Naive thymus-derived CD4-positive, alpha-beta T cell (primary cell): ENCODE data around the gene IL21R. TPM values are rescaled to one million over a fixed set of nuclear protein-coding genes. Genes with fewer than 3 reads are reported as not detected.

Experiments
- ATAC-seq: fragments of 150-1000 bp; cut with Tn5 transposase; 2 replicates; pipeline ENCODE4 v1.10.0; 2021; ENCODE audit warnings: mild to moderate bottlenecking, moderate library complexity
- CTCF ChIA-PET: fragments of 350-600 bp; sonication (Branson Sonifier 250); formaldehyde crosslinking; loops from one replicate; lab custom pipeline; 2021; ENCODE audit warnings: antibody characterized with exemption; lab: Charles Lee
- POLR2A ChIA-PET: fragments of 350-600 bp; sonication (Branson Sonifier 250); formaldehyde crosslinking; loops from one replicate; lab custom pipeline; 2021; ENCODE audit warnings: antibody characterized with exemption, inconsistent platforms; lab: Charles Lee
- DNase-seq, 9 donors: peaks; one replicate each; pipeline versions ENCODE4 v3.0.0 to v3.0.0-alpha.2; 2020 to 2022; ENCODE audit warnings: mixed read lengths in 1 of 9
- H3K27ac ChIP-seq: one replicate; pipeline ENCODE4 v1.7.0; 2013; ENCODE audit warnings: mild to moderate bottlenecking, low read depth, low read length, moderate library complexity
- H3K27me3 ChIP-seq, 2 donors: one replicate each; pipeline ENCODE4 v1.7.0; 2013; ENCODE audit warnings: low read length in 2 of 2, mild to moderate bottlenecking in 2 of 2, moderate library complexity in 2 of 2; ENCODE audit not compliant: control insufficient read depth in 2 of 2, insufficient read depth in 2 of 2
- H3K36me3 ChIP-seq, 3 experiments: 1 replicate in 2 of 3; 2 replicates in 1 of 3; pipeline ENCODE4 v1.7.0; 2013; ENCODE audit warnings: low read length in 3 of 3, mild to moderate bottlenecking in 3 of 3, moderate library complexity in 1 of 3; ENCODE audit not compliant: insufficient read depth in 3 of 3, control insufficient read depth in 2 of 3
- H3K4me1 ChIP-seq, 2 donors: one replicate each; pipeline ENCODE4 v1.7.0; 2013; ENCODE audit warnings: low read length in 2 of 2, mild to moderate bottlenecking in 2 of 2, moderate library complexity in 1 of 2; ENCODE audit not compliant: control insufficient read depth in 2 of 2, insufficient read depth in 2 of 2
- H3K4me3 ChIP-seq: 2 replicates; pipeline ENCODE4 v1.7.0; 2013; ENCODE audit warnings: mild to moderate bottlenecking, low read length
- H3K9me3 ChIP-seq, 3 experiments: 1 replicate in 2 of 3; 2 replicates in 1 of 3; pipeline ENCODE4 v1.7.0; 2013; ENCODE audit warnings: low read length in 3 of 3; ENCODE audit not compliant: control insufficient read depth in 2 of 3
- H3K27ac Mint-ChIP-seq, 9 donors: one replicate each; pipeline ENCODE4 v1.8.0; 2020 to 2022; ENCODE audit warnings: mixed read lengths in 9 of 9, mild to moderate bottlenecking in 8 of 9, moderate library complexity in 5 of 9, inconsistent platforms in 2 of 9
- H3K27me3 Mint-ChIP-seq, 5 donors: one replicate each; pipeline ENCODE4 v1.8.0; 2021 to 2022; ENCODE audit warnings: mixed read lengths in 5 of 5, mild to moderate bottlenecking in 1 of 5
- H3K36me3 Mint-ChIP-seq, 5 donors: one replicate each; pipeline ENCODE4 v1.8.0; 2020 to 2022; ENCODE audit warnings: mixed read lengths in 5 of 5, mild to moderate bottlenecking in 3 of 5, inconsistent platforms in 1 of 5
- H3K4me1 Mint-ChIP-seq, 7 donors: one replicate each; pipeline ENCODE4 v1.8.0; 2020 to 2022; ENCODE audit warnings: mixed read lengths in 7 of 7, mild to moderate bottlenecking in 3 of 7, inconsistent platforms in 1 of 7
- H3K4me3 Mint-ChIP-seq, 10 donors: one replicate each; pipeline ENCODE4 v1.8.0; 2020 to 2022; ENCODE audit warnings: mild to moderate bottlenecking in 10 of 10, mixed read lengths in 10 of 10, moderate library complexity in 6 of 10, inconsistent platforms in 2 of 10
- H3K9me3 Mint-ChIP-seq, 11 donors: one replicate each; pipeline ENCODE4 v1.8.0; 2020 to 2022; ENCODE audit warnings: mixed read lengths in 11 of 11, mild to moderate bottlenecking in 4 of 11, inconsistent platforms in 1 of 11, moderate library complexity in 1 of 11
- intact Hi-C, 2 donors: fragments of 100-400 bp; cut with micrococcal nuclease; formaldehyde crosslinking; loops; one replicate each; pipeline ENCODE4 v1.15.1; 2023
- polyA plus RNA-seq, 2 donors: library from polyadenylated mRNA; unstranded; fragments of 300-500 nt; fragmentation: Illumina TruSeq; gene quantifications; one replicate each; pipeline ENCODE4 v1.2.3, GENCODE V29; 2021
- total RNA-seq, 6 experiments: library from RNA in 5 of 6; stranded (reverse) in 5 of 6; gene quantifications; 1 replicate in 5 of 6; 2 replicates in 1 of 6; pipeline ENCODE4 v1.2.3 and lab custom pipeline; 2021 to 2026

The IL21R gene
- total and polyA plus RNA-seq, 7 experiments from 2014 or later, result 24.6 to 52.1 (median 37.1) TPM

GRCh38 chr16:27480761-27481160, 78.8 kb downstream of the IL21R start:
- H3K27ac ChIP-seq, result no peak overlapping the region

GRCh38 chr16:27481282-27481934, 79.4 kb downstream of the IL21R start:
- Mint-ChIP-seq H3K4me1 (no peaks in the 10 kb centered on the region), H3K27ac (peak overlapping the region in 2 of 9 donors; percentile 33 to 62), H3K9me3 (no peaks in the 10 kb centered on the region), H3K36me3 (peaks cover 30 to 67% (median 37%) of the 10 kb centered on the region in 5 donors), H3K27me3 (no peaks in the 10 kb centered on the region), H3K4me3 (no peak overlapping the region)
- intact Hi-C loops, result no loop called here
- POLR2A ChIA-PET, result interaction anchor here (0.6 kb wide), 1 partner anchor 396 kb away, joined by 3 read pairs; no protein-coding TSS in a partner anchor
- no peaks in the 10 kb centered on the region for H3K9me3 ChIP-seq
- H3K4me1 ChIP-seq, result no peaks in the 10 kb centered on the region
- H3K36me3 ChIP-seq, result peaks cover 7 to 89% (median 22%) of the 10 kb centered on the region in 3 experiments
- ATAC-seq (no peak), DNase-seq (no peak)
- CTCF ChIA-PET, result no interaction called here
- no peak overlapping the region for H3K27ac ChIP-seq
- no peak overlapping the region for H3K4me3 ChIP-seq
- H3K27me3 ChIP-seq, result no peaks in the 10 kb centered on the region

More at GRCh38 chr16:27480761-27481160, 78.8 kb downstream of the IL21R start:
- ATAC-seq, result no peak
- POLR2A ChIA-PET, result interaction anchor here (0.6 kb wide), 1 partner anchor 396 kb away, joined by 3 read pairs; no protein-coding TSS in a partner anchor
- H3K36me3 Mint-ChIP-seq, result peaks cover 27 to 71% (median 40%) of the 10 kb centered on the region in 5 donors
- no peaks in the 10 kb centered on the region for H3K27me3 Mint-ChIP-seq
- Histone ChIP-seq H3K4me3 (no peak overlapping the region), H3K36me3 (peaks cover 7 to 89% (median 23%) of the 10 kb centered on the region in 3 experiments), H3K27me3 (no peaks in the 10 kb centered on the region), H3K9me3 (no peaks in the 10 kb centered on the region), H3K4me1 (no peaks in the 10 kb centered on the region)
- no peaks in the 10 kb centered on the region for H3K9me3 Mint-ChIP-seq
- no peak for DNase-seq
- intact Hi-C loops, result no loop called here
- CTCF ChIA-PET, result no interaction called here
- no peak overlapping the region for H3K4me3 Mint-ChIP-seq
- no peaks in the 10 kb centered on the region for H3K4me1 Mint-ChIP-seq
- no peak overlapping the region for H3K27ac Mint-ChIP-seq

DNA sequence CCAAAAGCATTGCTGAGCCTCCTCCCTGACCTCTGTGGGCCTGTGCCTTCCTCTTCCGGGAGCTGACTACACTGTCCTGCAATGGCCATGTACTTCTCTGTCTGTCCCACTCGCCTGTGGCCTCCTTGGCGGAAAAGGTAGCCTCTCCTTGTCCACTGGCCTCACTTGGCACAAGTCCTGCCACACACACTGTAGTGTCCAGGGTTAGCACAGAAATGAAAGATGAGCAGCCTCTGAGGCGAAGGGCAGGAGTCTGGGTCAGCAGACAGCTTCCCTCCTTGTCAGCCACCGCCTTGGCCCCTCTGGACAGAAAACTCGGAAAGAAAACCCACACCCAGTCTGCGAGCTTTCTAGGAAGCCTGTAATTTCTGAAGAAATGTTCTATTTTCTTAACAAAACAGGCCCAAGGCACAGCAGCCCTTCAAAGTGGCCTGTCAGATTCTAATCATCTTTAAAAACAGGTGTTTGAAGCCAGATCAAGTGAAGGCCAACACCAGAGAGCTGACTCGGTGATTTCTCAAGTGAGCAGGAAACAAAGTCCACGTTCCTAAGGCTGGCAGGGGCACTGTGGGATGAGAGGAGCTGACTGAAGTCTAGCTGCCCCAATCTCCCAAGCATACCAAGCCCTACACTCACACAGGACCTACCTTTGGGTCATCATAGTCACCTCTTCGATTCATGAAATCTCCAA, 80.6 kb downstream of the IL21R start:
- Histone ChIP-seq H3K36me3 (peaks cover 7 to 89% (median 15%) of the 10 kb centered on the region in 3 experiments), H3K4me1 (no peaks in the 10 kb centered on the region), H3K9me3 (no peaks in the 10 kb centered on the region), H3K27ac (no peak overlapping the region), H3K4me3 (no peak overlapping the region), H3K27me3 (no peaks in the 10 kb centered on the region)
- H3K27ac Mint-ChIP-seq, result peak overlapping the region in 1 of 9 donors; percentile 68
- H3K27me3 Mint-ChIP-seq, result no peaks in the 10 kb centered on the region
- ATAC-seq (no peak), DNase-seq (no peak)
- no peaks in the 10 kb centered on the region for H3K4me1 Mint-ChIP-seq
- no peak overlapping the region for H3K4me3 Mint-ChIP-seq
- ChIA-PET POLR2A (no interaction called here), CTCF (no interaction called here)
- H3K36me3 Mint-ChIP-seq, result peaks cover 37 to 65% (median 38%) of the 10 kb centered on the region in 5 donors
- intact Hi-C loops, result no loop called here
- no peaks in the 10 kb centered on the region for H3K9me3 Mint-ChIP-seq

- no peak overlapping the region for H3K27ac Mint-ChIP-seq
- H3K4me3 Mint-ChIP-seq, result no peak overlapping the region
- ChIA-PET POLR2A (no interaction called here), CTCF (no interaction called here)
- H3K27ac ChIP-seq, result no peak overlapping the region
- no peaks in the 10 kb centered on the region for H3K9me3 ChIP-seq
- no peak for ATAC-seq
- peaks cover 37 to 65% (median 42%) of the 10 kb centered on the region in 5 donors for H3K36me3 Mint-ChIP-seq
- no peaks in the 10 kb centered on the region for H3K4me1 Mint-ChIP-seq
- no peaks in the 10 kb centered on the region for H3K4me1 ChIP-seq
- no peaks in the 10 kb centered on the region for H3K27me3 ChIP-seq
- H3K4me3 ChIP-seq, result no peak overlapping the region
- no peaks in the 10 kb centered on the region for H3K27me3 Mint-ChIP-seq
- no peaks in the 10 kb centered on the region for H3K9me3 Mint-ChIP-seq
- H3K36me3 ChIP-seq, result peaks cover 7 to 89% (median 13%) of the 10 kb centered on the region in 3 experiments
- no peak for DNase-seq
- intact Hi-C loops, result no loop called here
Measured at GRCh38 chr16:27483088-27483437, 81.1 kb downstream of the IL21R start.

- Histone ChIP-seq H3K27me3 (no peaks in the 10 kb centered on the region), H3K36me3 (peaks cover 7 to 89% (median 8%) of the 10 kb centered on the region in 3 experiments), H3K4me1 (no peaks in the 10 kb centered on the region), H3K27ac (no peak overlapping the region), H3K4me3 (no peak overlapping the region), H3K9me3 (no peaks in the 10 kb centered on the region)
- H3K4me1 Mint-ChIP-seq, result no peaks in the 10 kb centered on the region
- DNase-seq (no peak), ATAC-seq (no peak)
- H3K36me3 Mint-ChIP-seq, result peaks cover 37 to 65% (median 44%) of the 10 kb centered on the region in 5 donors
- no peak overlapping the region for H3K4me3 Mint-ChIP-seq
- CTCF ChIA-PET, result no interaction called here
- POLR2A ChIA-PET, result no interaction called here
- H3K27me3 Mint-ChIP-seq, result no peaks in the 10 kb centered on the region
- H3K9me3 Mint-ChIP-seq, result no peaks in the 10 kb centered on the region
- intact Hi-C loops, result no loop called here
- no peak overlapping the region for H3K27ac Mint-ChIP-seq
Measured at GRCh38 chr16:27483624-27484023, 81.7 kb downstream of the IL21R start.

DNA sequence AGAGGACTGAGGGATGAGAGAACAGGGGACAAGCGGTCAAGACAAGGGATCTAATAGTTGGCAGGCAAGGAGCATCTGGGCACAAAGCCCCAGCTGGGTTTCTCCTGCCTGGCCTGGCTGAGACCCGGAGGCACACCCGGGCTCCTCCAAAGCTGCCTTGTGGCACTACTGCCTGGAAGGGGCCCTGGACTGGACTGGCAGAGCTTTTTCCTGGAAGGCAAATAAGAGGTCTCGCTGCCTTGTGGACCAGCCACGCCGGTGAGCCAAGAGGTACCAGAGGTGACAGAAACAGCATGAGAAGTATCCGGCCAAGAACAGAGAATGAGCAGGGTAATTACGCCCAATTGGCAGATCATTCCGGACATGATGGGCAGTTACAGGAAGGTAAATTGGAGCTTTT, 83.2 kb downstream of the IL21R start:
- no peaks in the 10 kb centered on the region for H3K27me3 ChIP-seq
- peaks cover 0 to 5% (median 0%) of the 10 kb centered on the region in 7 donors for H3K4me1 Mint-ChIP-seq
- ChIA-PET POLR2A (no interaction called here), CTCF (no interaction called here)
- H3K36me3 ChIP-seq, result peaks cover 7 to 100% (median 8%) of the 10 kb centered on the region in 3 experiments
- no peak overlapping the region for H3K4me3 ChIP-seq
- H3K9me3 Mint-ChIP-seq, result no peaks in the 10 kb centered on the region
- peak overlapping the region in 2 of 9 donors; percentile 22 to 49 for H3K27ac Mint-ChIP-seq
- H3K36me3 Mint-ChIP-seq, result peaks cover 37 to 72% (median 45%) of the 10 kb centered on the region in 5 donors
- intact Hi-C loops, result no loop called here
- no peak overlapping the region for H3K27ac ChIP-seq
- ATAC-seq (no peak), DNase-seq (no peak)
- H3K27me3 Mint-ChIP-seq, result no peaks in the 10 kb centered on the region
- no peak overlapping the region for H3K4me3 Mint-ChIP-seq
- H3K4me1 ChIP-seq, result no peaks in the 10 kb centered on the region
- no peaks in the 10 kb centered on the region for H3K9me3 ChIP-seq
